ENCODE results near the gene MAPK8IP2.

The MAPK8IP2 gene

DNA sequence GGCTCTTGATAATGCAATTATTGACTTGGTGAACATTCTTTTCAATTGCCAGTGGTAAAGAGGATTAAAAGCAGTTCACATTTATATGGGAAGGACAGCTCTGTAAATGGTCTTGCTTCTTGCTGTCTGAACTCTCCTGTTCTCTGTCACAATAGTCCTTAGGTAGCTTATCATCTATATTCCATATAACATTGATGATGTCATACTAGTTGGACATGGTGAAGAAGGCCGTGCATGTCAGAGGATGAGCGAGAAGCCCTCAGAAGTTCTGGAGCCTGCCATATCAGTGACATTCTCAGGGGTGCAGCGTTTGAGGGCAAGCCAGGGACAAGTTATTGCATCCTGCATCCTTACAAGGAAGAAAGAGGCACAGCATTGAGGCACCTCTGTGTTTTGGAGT lies 15.4 kb upstream of the MAPK8IP2 start:
- TF ChIP-seq, protein P1, sequence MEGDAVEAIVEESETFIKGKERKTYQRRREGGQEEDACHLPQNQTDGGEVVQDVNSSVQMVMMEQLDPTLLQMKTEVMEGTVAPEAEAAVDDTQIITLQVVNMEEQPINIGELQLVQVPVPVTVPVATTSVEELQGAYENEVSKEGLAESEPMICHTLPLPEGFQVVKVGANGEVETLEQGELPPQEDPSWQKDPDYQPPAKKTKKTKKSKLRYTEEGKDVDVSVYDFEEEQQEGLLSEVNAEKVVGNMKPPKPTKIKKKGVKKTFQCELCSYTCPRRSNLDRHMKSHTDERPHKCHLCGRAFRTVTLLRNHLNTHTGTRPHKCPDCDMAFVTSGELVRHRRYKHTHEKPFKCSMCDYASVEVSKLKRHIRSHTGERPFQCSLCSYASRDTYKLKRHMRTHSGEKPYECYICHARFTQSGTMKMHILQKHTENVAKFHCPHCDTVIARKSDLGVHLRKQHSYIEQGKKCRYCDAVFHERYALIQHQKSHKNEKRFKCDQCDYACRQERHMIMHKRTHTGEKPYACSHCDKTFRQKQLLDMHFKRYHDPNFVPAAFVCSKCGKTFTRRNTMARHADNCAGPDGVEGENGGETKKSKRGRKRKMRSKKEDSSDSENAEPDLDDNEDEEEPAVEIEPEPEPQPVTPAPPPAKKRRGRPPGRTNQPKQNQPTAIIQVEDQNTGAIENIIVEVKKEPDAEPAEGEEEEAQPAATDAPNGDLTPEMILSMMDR (conservative IDR thresholded peaks at IDR 0.05; ENCODE audit: low read length): no peak
- DNase-seq (ENCODE audit: low read depth): no peak
- no peak overlapping the region for H3K4me3 ChIP-seq (ENCODE audit: low read length)

DNA sequence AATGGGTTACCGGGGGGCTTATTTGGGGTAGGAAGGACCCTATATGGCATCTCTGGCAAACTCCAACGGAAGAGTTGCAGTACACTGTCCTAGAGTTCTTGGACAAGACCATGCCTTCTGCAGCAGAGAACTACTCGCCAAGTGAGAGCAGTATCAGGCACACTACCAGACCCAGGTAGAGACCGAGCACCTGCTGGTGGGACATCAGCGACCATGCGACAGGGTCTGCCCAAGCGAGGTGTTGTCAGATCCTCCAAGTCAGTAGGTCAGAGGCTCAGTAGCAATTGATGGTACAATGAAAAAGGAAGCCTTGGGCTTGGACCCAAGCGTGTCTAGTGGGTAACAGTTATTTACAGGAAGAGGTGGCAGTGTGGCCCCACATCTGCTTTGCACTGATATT lies 14.8 kb upstream of the MAPK8IP2 start:
- TF ChIP-seq, protein P1 (conservative IDR thresholded peaks at IDR 0.05; ENCODE audit: low read length): no peak
- H3K4me3 ChIP-seq (ENCODE audit: low read length): no peak overlapping the region
- DNase-seq (ENCODE audit: low read depth): no peak

DNA sequence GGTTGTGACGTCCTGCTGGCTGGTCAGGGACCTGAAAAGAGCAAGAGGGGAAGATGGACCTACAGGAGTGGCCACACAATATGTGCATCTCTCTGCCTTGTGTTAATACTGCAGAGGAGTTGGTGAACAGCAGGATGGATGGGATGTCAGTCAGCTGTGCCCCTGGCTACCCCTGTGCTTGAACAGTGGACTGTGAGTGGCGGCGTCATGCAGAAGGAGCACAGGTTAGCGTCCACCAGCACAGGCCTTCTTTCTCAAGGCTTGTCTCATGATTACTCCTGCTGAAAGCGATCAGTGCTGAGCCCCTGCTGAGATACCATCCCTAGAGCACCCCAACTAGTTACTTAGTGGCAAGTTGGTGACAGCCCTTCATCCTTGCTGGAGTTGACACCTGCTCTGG lies 14.2 kb upstream of the MAPK8IP2 start:
- no peak overlapping the region for H3K4me3 ChIP-seq (ENCODE audit: low read length)
- TF ChIP-seq, protein P1 (conservative IDR thresholded peaks at IDR 0.05; ENCODE audit: low read length): no peak
- no peak for DNase-seq (ENCODE audit: low read depth)

DNA sequence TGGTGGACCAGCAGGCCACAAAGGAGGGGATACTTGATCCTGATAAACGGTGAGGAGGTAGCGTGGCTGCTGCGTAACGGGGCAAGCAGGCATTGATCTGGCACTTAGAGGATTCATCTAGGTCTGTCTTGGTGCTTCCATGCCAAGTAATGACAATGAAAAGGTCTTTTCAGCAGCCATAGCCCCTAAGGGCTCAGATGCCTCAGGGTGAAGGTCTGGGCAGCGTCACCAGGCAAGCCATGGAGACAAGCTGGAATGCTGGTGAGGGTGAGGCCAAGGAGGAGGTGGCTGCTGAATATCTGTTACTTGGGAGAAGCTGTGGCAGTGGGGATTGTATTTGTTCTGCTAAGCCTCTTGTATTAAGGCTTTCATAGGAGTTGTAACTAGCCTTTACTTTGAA lies 13.2 kb upstream of the MAPK8IP2 start:
- H3K4me3 ChIP-seq (ENCODE audit: low read length): no peak overlapping the region
- no peak for DNase-seq (ENCODE audit: low read depth)
- TF ChIP-seq, protein P1 (conservative IDR thresholded peaks at IDR 0.05; ENCODE audit: low read length): no peak

DNA sequence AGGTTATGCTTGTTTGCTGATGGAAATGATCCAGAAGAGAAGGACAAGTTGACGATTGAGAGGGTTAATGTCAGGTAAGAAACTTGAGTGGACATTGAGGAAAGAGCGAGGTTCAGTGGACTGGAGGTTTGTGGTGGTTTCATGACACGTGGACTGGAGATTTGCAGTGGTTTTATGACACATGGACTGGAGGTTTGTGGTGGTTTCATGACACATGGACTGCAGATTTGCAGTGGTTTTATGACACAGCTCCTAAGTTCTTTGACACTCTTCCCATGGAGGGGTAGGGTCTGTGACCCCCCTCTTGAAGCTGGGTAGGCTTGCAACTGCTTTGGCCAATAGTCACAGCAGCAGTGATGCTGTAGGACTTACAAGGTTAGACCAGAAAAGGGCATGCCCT lies 5.4 kb upstream of the MAPK8IP2 start:
- DNase-seq (ENCODE audit: low read depth): no peak
- TF ChIP-seq, protein P1 (conservative IDR thresholded peaks at IDR 0.05; ENCODE audit: low read length): no peak
- no peak overlapping the region for H3K4me3 ChIP-seq (ENCODE audit: low read length)

DNA sequence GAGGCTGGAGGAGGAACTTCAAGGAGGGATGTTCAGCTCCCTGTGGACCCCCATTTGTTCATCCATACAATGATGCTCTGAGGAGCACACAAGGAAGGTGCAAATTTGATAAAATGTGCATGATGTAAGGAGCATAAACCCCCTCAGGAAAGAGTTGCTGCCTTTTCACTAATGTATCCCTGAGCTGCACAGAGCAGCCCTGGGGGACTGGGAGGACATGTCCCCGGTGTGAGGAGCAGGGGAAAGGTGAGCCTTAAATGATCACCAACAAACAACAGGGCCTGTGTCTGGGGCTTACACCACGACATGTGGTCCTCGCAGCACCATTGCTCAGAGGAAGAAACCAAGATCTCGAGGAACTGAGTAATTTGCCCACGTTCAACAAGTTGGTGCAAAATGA lies 3.5 kb upstream of the MAPK8IP2 start:
- no peak for DNase-seq (ENCODE audit: low read depth)
- TF ChIP-seq, protein P1 (conservative IDR thresholded peaks at IDR 0.05; ENCODE audit: low read length): no peak
- H3K4me3 ChIP-seq (ENCODE audit: low read length): no peak overlapping the region

DNA sequence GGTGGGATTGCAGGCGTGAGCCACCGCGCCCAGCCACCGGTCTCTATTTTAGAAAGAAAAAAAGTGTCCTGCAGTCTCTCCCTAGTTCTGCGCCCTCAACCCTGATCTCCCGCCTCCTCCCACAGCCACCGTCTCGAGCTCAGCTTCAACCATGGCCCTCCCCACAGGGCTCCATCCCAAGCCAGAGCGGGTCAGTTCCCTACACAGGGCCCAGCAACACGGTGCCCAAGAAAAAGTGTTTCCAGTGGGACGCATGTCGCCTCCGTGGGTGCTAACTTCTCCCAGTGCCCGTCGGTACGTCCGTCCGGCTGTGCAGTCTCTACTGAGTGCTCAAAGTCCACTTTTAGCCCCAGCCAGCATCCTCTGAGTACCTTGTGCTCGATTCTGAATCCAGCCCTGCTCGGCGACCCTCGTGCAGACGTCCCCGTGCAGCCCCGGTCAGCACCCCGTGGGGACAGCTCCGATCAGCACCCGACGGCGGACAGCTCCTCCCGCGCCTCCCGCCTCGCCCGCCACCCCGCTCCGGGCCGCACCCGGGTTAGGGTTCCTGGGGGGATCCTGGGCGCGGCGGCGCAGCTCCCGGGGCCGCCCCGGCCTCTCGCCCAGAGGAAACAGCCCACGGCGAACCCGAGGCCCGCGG lies 657 bp upstream of the MAPK8IP2 start:
- TF ChIP-seq, protein P1 (conservative IDR thresholded peaks at IDR 0.05; ENCODE audit: low read length): no peak
- H3K4me3 ChIP-seq (ENCODE audit: low read length): no peak overlapping the region
- DNase-seq (ENCODE audit: low read depth): no peak
